ENCODE results near the gene KCNJ16. TPM values are rescaled to one million over a fixed set of nuclear protein-coding genes. Genes with fewer than 3 reads are reported as not detected.

KCNJ16 gene
- total RNA-seq, 1 experiment from 2014 or later, result not detected

- H3K4me1 ChIP-seq (ENCODE audit: control insufficient read depth, insufficient read depth, low read length), result peaks cover 12% of the 10 kb centered on the region
- BruUV-seq (replicated peaks), result no TSS peak
- DNase-seq (ENCODE audit: low read depth, low spot score) (no peak), ATAC-seq (no peak)
- no peak overlapping the region for H3K4me3 ChIP-seq (ENCODE audit: low read depth in 2 of 2, low read length in 2 of 2)
- in situ Hi-C loops (cut with HindIII; ENCODE audit: low pct_unique_long_range_greater_than_20kb, low sequenced_read_pairs) (no loop called here), intact Hi-C loops (cut with micrococcal nuclease; ENCODE audit: unreplicated experiment) (loop anchor here (5.0 kb wide), 1 partner anchor 456 kb away; no protein-coding TSS in a partner anchor)
- H3K27ac ChIP-seq (ENCODE audit: low read length), result no peak overlapping the region
- POLR2A ChIA-PET, result no interaction called here
- CTCF ChIA-PET, result no interaction called here
- no peaks in the 10 kb centered on the region for H3K36me3 ChIP-seq (ENCODE audit: control insufficient read depth, insufficient read depth, low read length)
- TF ChIP-seq POLR2AphosphoS5 (IDR thresholded peaks at IDR 0.05; ENCODE audit: low read depth, low read length), result no peak
- TF ChIP-seq TCF7L2 (IDR thresholded peaks at IDR 0.05; ENCODE audit: low read depth, low read length), result no peak
- TF ChIP-seq SIN3A (IDR thresholded peaks at IDR 0.05; ENCODE audit: borderline replicate concordance, insufficient read depth, low read depth, low read length), result no peak
- no peak for TF ChIP-seq REST (IDR thresholded peaks at IDR 0.05; ENCODE audit: insufficient read depth in 1 of 2, low read depth in 2 of 2, low read length in 1 of 2)
- TF ChIP-seq, protein P1, sequence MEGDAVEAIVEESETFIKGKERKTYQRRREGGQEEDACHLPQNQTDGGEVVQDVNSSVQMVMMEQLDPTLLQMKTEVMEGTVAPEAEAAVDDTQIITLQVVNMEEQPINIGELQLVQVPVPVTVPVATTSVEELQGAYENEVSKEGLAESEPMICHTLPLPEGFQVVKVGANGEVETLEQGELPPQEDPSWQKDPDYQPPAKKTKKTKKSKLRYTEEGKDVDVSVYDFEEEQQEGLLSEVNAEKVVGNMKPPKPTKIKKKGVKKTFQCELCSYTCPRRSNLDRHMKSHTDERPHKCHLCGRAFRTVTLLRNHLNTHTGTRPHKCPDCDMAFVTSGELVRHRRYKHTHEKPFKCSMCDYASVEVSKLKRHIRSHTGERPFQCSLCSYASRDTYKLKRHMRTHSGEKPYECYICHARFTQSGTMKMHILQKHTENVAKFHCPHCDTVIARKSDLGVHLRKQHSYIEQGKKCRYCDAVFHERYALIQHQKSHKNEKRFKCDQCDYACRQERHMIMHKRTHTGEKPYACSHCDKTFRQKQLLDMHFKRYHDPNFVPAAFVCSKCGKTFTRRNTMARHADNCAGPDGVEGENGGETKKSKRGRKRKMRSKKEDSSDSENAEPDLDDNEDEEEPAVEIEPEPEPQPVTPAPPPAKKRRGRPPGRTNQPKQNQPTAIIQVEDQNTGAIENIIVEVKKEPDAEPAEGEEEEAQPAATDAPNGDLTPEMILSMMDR (IDR thresholded peaks at IDR 0.05), result no peak
- H3K9me3 ChIP-seq (ENCODE audit: control insufficient read depth, insufficient read depth, low read depth, low read length), result no peaks in the 10 kb centered on the region
- peaks cover 20% of the 10 kb centered on the region for H3K27me3 ChIP-seq (ENCODE audit: control insufficient read depth, insufficient read depth, low read length)
These were observed 91.6 kb downstream of the KCNJ16 start for GRCh38 chr17:70166615-70167014.

GRCh38 chr17:70168044-70168976, 93.3 kb downstream of the KCNJ16 start:
- no TSS peak for BruUV-seq (replicated peaks)
- peak overlapping the region; percentile 64 to 67 for H3K4me3 ChIP-seq (ENCODE audit: low read depth in 2 of 2, low read length in 2 of 2)

More at GRCh38 chr17:70168044-70168976, 93.3 kb downstream of the KCNJ16 start:
- DNase-seq (ENCODE audit: low read depth, low spot score), result peak; percentile 32
- ChIA-PET POLR2A (no interaction called here), CTCF (interaction anchor here (1.6 kb wide), 1 partner anchor 385 kb away, joined by 4 read pairs; no protein-coding TSS in a partner anchor)
- H3K4me1 ChIP-seq (ENCODE audit: control insufficient read depth, insufficient read depth, low read length), result peaks cover 12% of the 10 kb centered on the region
- no peaks in the 10 kb centered on the region for H3K9me3 ChIP-seq (ENCODE audit: control insufficient read depth, insufficient read depth, low read depth, low read length)
- ATAC-seq, result peak; percentile 75
- H3K36me3 ChIP-seq (ENCODE audit: control insufficient read depth, insufficient read depth, low read length), result no peaks in the 10 kb centered on the region
- H3K27me3 ChIP-seq (ENCODE audit: control insufficient read depth, insufficient read depth, low read length), result peaks cover 30% of the 10 kb centered on the region
- in situ Hi-C loops (cut with HindIII; ENCODE audit: low pct_unique_long_range_greater_than_20kb, low sequenced_read_pairs) (no loop called here), intact Hi-C loops (cut with micrococcal nuclease; ENCODE audit: unreplicated experiment) (loop anchor here (5.0 kb wide), 1 partner anchor 454 kb away; no protein-coding TSS in a partner anchor)
- TF ChIP-seq TCF7L2 (IDR thresholded peaks at IDR 0.05; ENCODE audit: low read depth, low read length) (no peak), SIN3A (IDR thresholded peaks at IDR 0.05; ENCODE audit: borderline replicate concordance, insufficient read depth, low read depth, low read length) (no peak)
- TF ChIP-seq, protein P1 (IDR thresholded peaks at IDR 0.05), result peak; percentile 87
- H3K27ac ChIP-seq (ENCODE audit: low read length), result peak overlapping the region; percentile 72
